Bone marrow (tissue), 2 donors: ENCODE results near the gene GRIN2A.

ENCODE experiments used
- DNase-seq, 2 donors: peaks; one replicate each; lab custom pipeline; 2025; lab: John Stamatoyannopoulos, UW

Gene GRIN2A

DNA sequence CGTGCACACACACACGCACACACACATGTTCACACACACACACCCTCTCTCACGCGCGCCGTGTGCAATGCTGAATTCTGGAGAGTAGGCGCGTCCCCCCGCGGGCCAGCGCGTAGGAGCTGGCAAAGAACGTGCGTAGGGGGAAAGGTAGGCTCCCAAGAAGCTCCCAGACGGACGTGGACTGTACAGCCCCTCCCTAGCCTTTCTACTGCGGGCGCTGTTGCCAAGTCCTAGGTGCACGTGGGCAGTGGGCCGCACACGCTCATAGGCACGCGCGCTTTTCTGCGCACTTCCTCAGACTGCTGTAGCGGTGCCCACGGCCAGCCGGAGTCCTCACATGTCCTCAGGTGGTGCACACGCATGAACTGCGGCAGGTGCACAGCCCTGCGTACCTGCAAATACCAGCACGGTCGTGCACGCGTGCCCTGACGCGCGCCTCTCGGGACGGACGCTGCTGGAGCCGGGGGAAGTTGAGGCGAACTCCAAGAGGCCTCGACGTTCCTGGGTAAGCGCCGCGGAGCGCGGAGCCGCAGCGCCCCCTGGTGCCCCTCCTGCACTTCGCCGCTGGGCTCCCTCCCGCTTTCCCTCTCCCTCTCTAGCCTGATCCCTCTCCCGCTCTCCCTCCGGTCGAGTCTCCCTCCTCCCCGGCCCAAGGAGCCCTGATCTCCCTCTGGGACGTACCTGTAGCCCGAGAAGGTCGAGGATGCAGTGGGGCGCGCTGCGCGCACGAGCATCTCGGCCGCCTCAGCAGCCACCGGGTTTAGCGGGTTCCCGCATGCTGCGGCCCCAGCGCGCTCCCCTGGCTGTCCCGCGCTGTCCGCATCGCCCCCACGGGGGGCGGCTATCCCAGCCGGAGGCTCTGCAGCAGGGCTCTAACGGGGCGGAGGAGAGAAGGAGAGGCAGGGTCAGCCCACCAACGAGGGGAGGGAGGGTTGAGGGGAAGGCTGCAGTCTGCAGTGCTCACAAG is 749 bp downstream of the GRIN2A start:
- DNase-seq: peak in 1 of 2 donors; percentile 2

- no peak for DNase-seq
Observed at GRCh38 chr16:10180771-10181163, 1.5 kb downstream of the GRIN2A start.

GRCh38 chr16:10180042-10180770 is 2.0 kb downstream of the GRIN2A start:
- no peak for DNase-seq

DNA sequence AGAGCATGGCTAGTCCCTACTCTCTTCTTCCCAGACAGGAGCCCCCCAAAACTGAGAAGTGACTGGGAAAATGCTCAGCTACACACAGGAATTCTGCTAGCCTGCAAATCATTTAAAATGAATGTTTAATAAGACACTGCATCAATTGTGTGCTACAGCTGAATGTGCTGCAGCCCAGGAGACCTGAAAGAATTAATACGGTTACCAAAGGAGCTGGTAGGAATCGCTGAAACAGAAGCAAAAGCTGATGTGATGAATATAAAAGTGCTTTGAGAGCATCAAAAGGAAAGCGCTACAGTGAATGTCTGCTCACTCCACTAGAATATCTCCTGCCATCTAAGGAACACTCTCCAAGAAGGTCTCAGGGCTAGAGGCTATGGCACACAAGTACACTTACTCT is 3.7 kb downstream of the GRIN2A start:
- DNase-seq: no peak

DNA sequence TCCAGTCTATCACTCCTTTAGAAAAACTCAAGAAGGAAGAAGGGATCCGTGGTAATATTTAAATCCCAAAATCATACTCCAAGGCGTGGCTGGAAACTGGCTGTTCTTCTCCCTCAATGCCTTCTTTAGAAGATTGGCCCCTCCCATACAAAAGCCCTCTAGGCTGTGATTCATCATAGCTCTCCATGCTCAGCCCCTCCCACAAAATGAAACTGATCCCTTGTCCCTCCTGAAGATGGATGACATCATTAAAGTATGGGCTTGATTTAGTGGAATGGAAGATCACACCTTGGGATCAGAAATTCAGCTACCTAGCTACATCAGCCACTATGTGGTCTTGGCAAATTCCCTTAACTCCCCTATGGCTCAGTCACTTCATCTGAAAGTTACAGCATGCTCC is 4.1 kb downstream of the GRIN2A start:
- no peak for DNase-seq

GRCh38 chr16:10172848-10173655 is 9.2 kb downstream of the GRIN2A start:
- no peak for DNase-seq

- no peak for DNase-seq
Observed at GRCh38 chr16:10171221-10171620, 11.0 kb downstream of the GRIN2A start.

- DNase-seq: no peak
Observed at GRCh38 chr16:10169904-10170410, 12.3 kb downstream of the GRIN2A start.

DNA sequence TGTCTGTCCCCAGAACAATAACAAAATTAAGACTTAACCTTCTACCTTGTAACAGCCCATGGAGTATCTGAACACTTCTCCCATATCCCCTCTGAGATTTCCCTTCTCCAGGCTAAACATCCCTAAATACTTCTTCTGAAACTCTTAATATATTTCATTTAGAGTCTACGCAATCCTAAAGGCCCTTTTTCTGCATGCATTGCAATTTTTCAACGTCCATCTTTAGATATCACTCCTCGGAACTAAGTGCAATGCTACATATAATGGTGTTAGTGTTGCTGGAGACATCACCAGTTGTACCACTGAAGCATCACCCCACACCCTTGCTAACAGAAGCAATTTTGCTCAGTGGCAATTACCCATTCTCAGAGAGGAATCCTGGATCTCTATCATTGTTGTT is 13.2 kb downstream of the GRIN2A start:
- no peak for DNase-seq

GRCh38 chr16:10168258-10168657 is 14.0 kb downstream of the GRIN2A start:
- no peak for DNase-seq

GRCh38 chr16:10165643-10166042 is 16.6 kb downstream of the GRIN2A start:
- DNase-seq: no peak

GRCh38 chr16:10162981-10163380 is 19.2 kb downstream of the GRIN2A start:
- DNase-seq: no peak

DNA sequence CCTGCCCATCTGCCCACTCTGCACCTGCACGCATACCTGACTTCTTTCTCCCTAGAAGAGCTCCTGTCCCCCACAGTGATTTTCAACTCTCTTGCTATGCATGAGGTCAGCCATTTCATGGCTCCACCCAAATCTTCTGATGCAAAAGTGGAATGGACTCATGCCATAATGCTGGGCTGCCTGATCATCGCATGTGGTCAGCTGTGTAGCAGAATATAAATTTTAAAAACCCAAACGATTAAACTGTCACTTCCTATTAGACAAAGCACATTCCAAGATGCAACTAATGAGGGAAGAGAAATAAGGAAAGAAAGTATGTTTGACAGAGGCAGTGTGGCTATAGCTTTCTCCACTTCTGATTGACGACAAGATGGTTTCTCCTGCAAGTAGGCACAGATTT is 26.1 kb downstream of the GRIN2A start:
- no peak for DNase-seq

GRCh38 chr16:10154389-10154788 is 27.8 kb downstream of the GRIN2A start:
- DNase-seq: no peak

GRCh38 chr16:10153985-10154384 is 28.2 kb downstream of the GRIN2A start:
- DNase-seq: no peak

GRCh38 chr16:10151718-10152117 is 30.5 kb downstream of the GRIN2A start:
- DNase-seq: no peak

GRCh38 chr16:10150906-10151305 is 31.3 kb downstream of the GRIN2A start:
- DNase-seq: no peak

DNA sequence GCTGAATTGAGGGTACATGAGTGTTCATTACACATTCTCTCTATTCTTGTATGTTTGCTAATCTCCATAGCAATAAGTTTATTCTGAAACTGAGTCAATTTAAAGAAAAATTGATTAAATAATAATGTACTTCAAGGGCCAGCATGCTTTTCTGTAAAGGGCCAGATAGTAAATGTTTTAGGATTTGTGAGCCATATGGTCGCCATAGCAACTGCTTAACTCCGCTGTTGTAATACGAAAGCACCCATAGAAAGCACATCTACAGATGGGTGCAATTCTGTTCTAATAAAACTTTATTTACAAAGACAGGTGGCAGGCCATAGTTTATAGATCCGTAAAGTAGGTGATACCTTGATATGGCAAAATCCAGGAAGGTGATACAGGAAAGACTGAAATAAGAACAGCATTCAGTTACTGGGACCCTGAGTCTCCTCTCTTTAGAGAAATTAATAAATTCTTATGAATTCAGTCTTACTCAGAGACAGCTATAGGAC is 36.6 kb downstream of the GRIN2A start:
- DNase-seq: no peak

DNA sequence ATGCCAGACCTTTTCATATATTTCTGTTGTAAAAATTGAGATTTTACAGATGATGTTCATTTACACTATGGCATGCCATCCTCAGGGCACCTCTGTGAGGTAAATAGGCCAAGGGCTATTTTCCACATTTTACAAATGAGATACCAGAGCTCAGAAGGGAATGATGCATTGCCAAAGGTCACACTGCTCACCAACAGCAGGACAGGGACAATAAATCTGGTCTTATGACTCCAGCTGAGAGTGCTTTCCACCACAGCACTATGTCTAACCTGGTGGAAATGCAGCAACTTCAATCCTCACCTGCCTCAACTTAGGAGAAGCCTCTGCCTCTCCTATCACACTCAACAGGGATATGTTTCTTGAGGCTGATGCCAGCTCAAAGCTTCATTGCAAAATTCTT is 40.6 kb downstream of the GRIN2A start:
- no peak for DNase-seq

- no peak for DNase-seq
Observed at GRCh38 chr16:10138881-10139280, 43.3 kb downstream of the GRIN2A start.

DNA sequence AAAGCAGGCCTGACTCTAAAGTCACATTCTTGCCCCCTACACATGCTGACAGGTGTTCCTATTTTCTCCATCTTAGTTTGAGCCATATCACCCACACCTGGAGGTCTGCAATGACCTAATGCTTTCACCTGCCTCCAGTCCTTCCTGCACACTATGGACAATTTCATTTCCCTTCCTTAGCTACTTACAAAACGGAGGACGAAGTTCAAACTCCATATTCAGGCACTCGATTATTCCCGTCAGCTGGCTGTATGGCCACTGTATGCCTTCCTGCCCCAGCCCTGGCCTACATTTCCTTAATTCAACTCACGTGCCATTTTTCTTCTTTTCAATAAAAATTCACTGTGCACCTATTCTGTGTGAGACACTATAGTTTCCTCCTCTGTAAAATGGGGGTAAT is 44.9 kb downstream of the GRIN2A start:
- DNase-seq: no peak

DNA sequence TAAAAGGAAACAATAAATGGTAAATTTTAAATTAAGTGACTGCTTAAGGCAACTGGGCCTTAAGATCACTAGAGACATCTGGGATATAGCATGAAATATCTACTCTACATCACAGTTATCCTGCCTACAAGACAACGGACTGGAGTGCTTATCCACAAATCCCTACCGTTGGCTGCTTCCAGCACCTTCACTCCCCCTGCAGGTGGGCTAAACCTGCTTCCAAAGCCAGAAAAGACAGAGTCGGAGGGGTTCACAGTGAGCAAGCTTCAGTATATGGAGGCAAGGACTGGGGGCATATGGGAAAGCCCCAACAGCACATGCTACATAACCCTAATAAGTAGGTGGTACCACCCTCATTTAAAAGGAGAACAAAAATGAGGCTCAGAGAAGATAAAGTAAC is 45.3 kb downstream of the GRIN2A start:
- no peak for DNase-seq
